ENCODE data around the gene MINDY4B. TPM values are rescaled to one million over a fixed set of nuclear protein-coding genes. Genes with fewer than 3 reads are reported as not detected.

Gene MINDY4B
- total RNA-seq, 6 experiments from 2014 or later: not detected

- peaks cover 9% of the 10 kb centered on the region for H3K27me3 Mint-ChIP-seq (ENCODE audit: insufficient read depth)
- no peak overlapping the region for H3K4me3 Mint-ChIP-seq
- DNase-seq: no peak
- no peak for TF ChIP-seq CTCF (IDR thresholded peaks at IDR 0.05)
- no peaks in the 10 kb centered on the region for H3K36me3 Mint-ChIP-seq (ENCODE audit: low read depth)
- H3K27ac Mint-ChIP-seq: no peak overlapping the region
- no peaks in the 10 kb centered on the region for H3K4me1 Mint-ChIP-seq (ENCODE audit: low read depth)
- H3K9me3 Mint-ChIP-seq: no peaks in the 10 kb centered on the region
Measured at GRCh38 chr3:150828261-150828660, 77.0 kb downstream of the MINDY4B start.

- Mint-ChIP-seq H3K27ac (no peak overlapping the region), H3K27me3 (ENCODE audit: insufficient read depth) (peaks cover 5% of the 10 kb centered on the region), H3K9me3 (no peaks in the 10 kb centered on the region), H3K4me1 (ENCODE audit: low read depth) (no peaks in the 10 kb centered on the region), H3K4me3 (no peak overlapping the region), H3K36me3 (ENCODE audit: low read depth) (no peaks in the 10 kb centered on the region)
- TF ChIP-seq CTCF (IDR thresholded peaks at IDR 0.05): no peak
- no peak for DNase-seq
Measured at GRCh38 chr3:150826466-150827282, 78.6 kb downstream of the MINDY4B start.

GRCh38 chr3:150825916-150826377 lies 79.3 kb downstream of the MINDY4B start:
- Mint-ChIP-seq H3K4me3 (no peak overlapping the region), H3K27ac (no peak overlapping the region), H3K9me3 (no peaks in the 10 kb centered on the region), H3K36me3 (ENCODE audit: low read depth) (no peaks in the 10 kb centered on the region), H3K27me3 (ENCODE audit: insufficient read depth) (peaks cover 5% of the 10 kb centered on the region), H3K4me1 (ENCODE audit: low read depth) (no peaks in the 10 kb centered on the region)
- no peak for TF ChIP-seq CTCF (IDR thresholded peaks at IDR 0.05)
- DNase-seq: no peak

GRCh38 chr3:150825192-150825915 lies 79.9 kb downstream of the MINDY4B start:
- Mint-ChIP-seq H3K27me3 (ENCODE audit: insufficient read depth) (peaks cover 2% of the 10 kb centered on the region), H3K4me3 (no peak overlapping the region), H3K27ac (no peak overlapping the region), H3K4me1 (ENCODE audit: low read depth) (no peaks in the 10 kb centered on the region), H3K36me3 (ENCODE audit: low read depth) (no peaks in the 10 kb centered on the region), H3K9me3 (no peaks in the 10 kb centered on the region)
- no peak for DNase-seq
- TF ChIP-seq CTCF (IDR thresholded peaks at IDR 0.05): no peak

- H3K4me1 Mint-ChIP-seq (ENCODE audit: low read depth): no peaks in the 10 kb centered on the region
- no peaks in the 10 kb centered on the region for H3K9me3 Mint-ChIP-seq
- H3K27me3 Mint-ChIP-seq (ENCODE audit: insufficient read depth): peaks cover 2% of the 10 kb centered on the region
- TF ChIP-seq CTCF (IDR thresholded peaks at IDR 0.05): no peak
- no peak overlapping the region for H3K27ac Mint-ChIP-seq
- DNase-seq: no peak
- no peaks in the 10 kb centered on the region for H3K36me3 Mint-ChIP-seq (ENCODE audit: low read depth)
- no peak overlapping the region for H3K4me3 Mint-ChIP-seq
Measured at GRCh38 chr3:150823277-150823676, 82.0 kb downstream of the MINDY4B start.

All from HFFc6 (cell line).